GM12891 (cell line): Measurements from ENCODE around the gene DOCK4.

Source experiments
- POLR2A ChIP-seq: IDR thresholded peaks from 2 replicates; pipeline ENCODE4 v1.6.1; 2011; ENCODE audit warnings: low read depth, low read length, control low read depth
- POLR2AphosphoS5 ChIP-seq: IDR thresholded peaks from 2 replicates; pipeline ENCODE4 v1.6.1; 2011; ENCODE audit warnings: low read depth, low read length, control low read depth
- SPI1 ChIP-seq: IDR thresholded peaks from 2 replicates; pipeline ENCODE4 v1.6.1; 2011; ENCODE audit warnings: low read depth, low read length, control low read depth

GRCh38 chr7:111752022-111752582 lies 454.1 kb downstream of the DOCK4 start:
- TF ChIP-seq POLR2A = no peak
- no peak for TF ChIP-seq SPI1
- TF ChIP-seq POLR2AphosphoS5 = no peak
